ENCODE measurements around the gene UBR3. TPM values are rescaled to one million over a fixed set of nuclear protein-coding genes. Genes with fewer than 3 reads are reported as not detected.
"Not testable (repeated sequence)": the region's sequence is repeated elsewhere in the genome, so short reads cannot be mapped to it uniquely, and the experiment has no call there.

The UBR3 gene
- polyA plus RNA-seq, 1 donor from 2014 or later: 75.2 TPM

- Histone ChIP-seq H3K9me2 (ENCODE audit: insufficient read depth, low read length) (no peaks in the 10 kb centered on the region), H3K27ac (ENCODE audit: low read length) (no peak overlapping the region), H3K36me3 (ENCODE audit: insufficient read depth, low read length) (no peaks in the 10 kb centered on the region), H3K4me2 (ENCODE audit: low read length) (no peak overlapping the region), H3K9ac (ENCODE audit: low read length) (no peak overlapping the region), H3K9me3 (ENCODE audit: low read length) (no peaks in the 10 kb centered on the region), H4K20me1 (ENCODE audit: insufficient read depth) (no peaks in the 10 kb centered on the region), H3F3A (ENCODE audit: insufficient read depth, low read length, poor library complexity, severe bottlenecking) (no peaks in the 10 kb centered on the region), H3K4me3 (ENCODE audit: low read length) (no peak overlapping the region), H3K27me3 (ENCODE audit: insufficient read depth, low read depth, low read length) (no peaks in the 10 kb centered on the region), H3K79me2 (replicated peaks; ENCODE audit: insufficient read depth, low read length) (peaks cover 11% of the 10 kb centered on the region), H2AFZ (ENCODE audit: low read depth, low read length) (no peak overlapping the region)
- TF ChIP-seq REST (IDR thresholded peaks at IDR 0.05; ENCODE audit: borderline replicate concordance) (no peak), MXI1 (conservative IDR thresholded peaks at IDR 0.05; ENCODE audit: poor library complexity, severe bottlenecking) (no peak), EZH2 (IDR thresholded peaks at IDR 0.05; ENCODE audit: borderline replicate concordance, insufficient read depth, low read length, poor library complexity, severe bottlenecking) (no peak), SMC3 (conservative IDR thresholded peaks at IDR 0.05; ENCODE audit: poor library complexity) (no peak), RAD21 (conservative IDR thresholded peaks at IDR 0.05) (no peak), TAF1 (IDR thresholded peaks at IDR 0.05; ENCODE audit: low read depth) (no peak), EP300 (conservative IDR thresholded peaks at IDR 0.05; ENCODE audit: poor library complexity, severe bottlenecking) (no peak)
- TF ChIP-seq, protein P1, sequence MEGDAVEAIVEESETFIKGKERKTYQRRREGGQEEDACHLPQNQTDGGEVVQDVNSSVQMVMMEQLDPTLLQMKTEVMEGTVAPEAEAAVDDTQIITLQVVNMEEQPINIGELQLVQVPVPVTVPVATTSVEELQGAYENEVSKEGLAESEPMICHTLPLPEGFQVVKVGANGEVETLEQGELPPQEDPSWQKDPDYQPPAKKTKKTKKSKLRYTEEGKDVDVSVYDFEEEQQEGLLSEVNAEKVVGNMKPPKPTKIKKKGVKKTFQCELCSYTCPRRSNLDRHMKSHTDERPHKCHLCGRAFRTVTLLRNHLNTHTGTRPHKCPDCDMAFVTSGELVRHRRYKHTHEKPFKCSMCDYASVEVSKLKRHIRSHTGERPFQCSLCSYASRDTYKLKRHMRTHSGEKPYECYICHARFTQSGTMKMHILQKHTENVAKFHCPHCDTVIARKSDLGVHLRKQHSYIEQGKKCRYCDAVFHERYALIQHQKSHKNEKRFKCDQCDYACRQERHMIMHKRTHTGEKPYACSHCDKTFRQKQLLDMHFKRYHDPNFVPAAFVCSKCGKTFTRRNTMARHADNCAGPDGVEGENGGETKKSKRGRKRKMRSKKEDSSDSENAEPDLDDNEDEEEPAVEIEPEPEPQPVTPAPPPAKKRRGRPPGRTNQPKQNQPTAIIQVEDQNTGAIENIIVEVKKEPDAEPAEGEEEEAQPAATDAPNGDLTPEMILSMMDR (IDR thresholded peaks at IDR 0.05; ENCODE audit: poor library complexity, severe bottlenecking): no peak
These were observed 9.0 kb upstream of the UBR3 start for GRCh38 chr2:169818241-169818640.

DNA sequence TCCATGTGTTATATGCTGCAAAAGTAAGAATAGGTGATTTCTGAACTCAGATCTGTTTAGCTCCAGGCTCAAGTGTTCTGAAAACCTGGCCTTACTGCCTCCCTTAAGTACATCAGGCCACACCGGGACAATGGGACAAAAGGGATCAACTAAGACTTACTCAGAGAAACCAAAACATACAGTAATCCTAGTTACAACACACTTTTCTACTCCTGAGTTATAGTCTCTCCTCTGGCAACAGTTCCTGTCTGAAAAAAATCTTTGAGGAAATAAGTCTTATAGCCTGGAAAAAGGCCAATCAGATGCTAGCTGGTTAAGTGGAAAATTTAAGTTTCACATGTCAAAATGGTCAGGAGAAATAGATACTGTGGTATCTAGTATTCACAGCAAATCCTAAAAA lies 8.1 kb upstream of the UBR3 start:
- no peaks in the 10 kb centered on the region for H3K27me3 ChIP-seq (ENCODE audit: insufficient read depth, low read depth, low read length)
- H3K9me3 ChIP-seq (ENCODE audit: low read length): no peaks in the 10 kb centered on the region
- TF ChIP-seq EP300 (conservative IDR thresholded peaks at IDR 0.05; ENCODE audit: poor library complexity, severe bottlenecking) (no peak), SMC3 (conservative IDR thresholded peaks at IDR 0.05; ENCODE audit: poor library complexity) (no peak), POLR2AphosphoS5 (IDR thresholded peaks at IDR 0.05) (no peak), REST (IDR thresholded peaks at IDR 0.05; ENCODE audit: borderline replicate concordance) (no peak), MXI1 (conservative IDR thresholded peaks at IDR 0.05; ENCODE audit: poor library complexity, severe bottlenecking) (no peak), RAD21 (conservative IDR thresholded peaks at IDR 0.05) (no peak), TAF1 (IDR thresholded peaks at IDR 0.05; ENCODE audit: low read depth) (no peak), EZH2 (IDR thresholded peaks at IDR 0.05; ENCODE audit: borderline replicate concordance, insufficient read depth, low read length, poor library complexity, severe bottlenecking) (no peak)
- TF ChIP-seq, protein P1 (IDR thresholded peaks at IDR 0.05; ENCODE audit: poor library complexity, severe bottlenecking): no peak
- H3K9me2 ChIP-seq (ENCODE audit: insufficient read depth, low read length): no peaks in the 10 kb centered on the region
- H3F3A ChIP-seq (ENCODE audit: insufficient read depth, low read length, poor library complexity, severe bottlenecking): no peaks in the 10 kb centered on the region
- H3K4me2 ChIP-seq (ENCODE audit: low read length): no peak overlapping the region
- H3K27ac ChIP-seq (ENCODE audit: low read length): no peak overlapping the region
- peaks cover 20% of the 10 kb centered on the region for H3K79me2 ChIP-seq (replicated peaks; ENCODE audit: insufficient read depth, low read length)
- no peak overlapping the region for H2AFZ ChIP-seq (ENCODE audit: low read depth, low read length)
- no peak overlapping the region for H3K4me3 ChIP-seq (ENCODE audit: low read length)
- H4K20me1 ChIP-seq (ENCODE audit: insufficient read depth): no peaks in the 10 kb centered on the region
- no peaks in the 10 kb centered on the region for H3K36me3 ChIP-seq (ENCODE audit: insufficient read depth, low read length)
- H3K9ac ChIP-seq (ENCODE audit: low read length): no peak overlapping the region

- H3K4me3 ChIP-seq (ENCODE audit: low read length); H4K20me1 ChIP-seq (ENCODE audit: insufficient read depth); H3K27ac ChIP-seq (ENCODE audit: low read length); H3F3A ChIP-seq (ENCODE audit: insufficient read depth, low read length, poor library complexity, severe bottlenecking); H3K9me2 ChIP-seq (ENCODE audit: insufficient read depth, low read length); H3K9ac ChIP-seq (ENCODE audit: low read length); H2AFZ ChIP-seq (ENCODE audit: low read depth, low read length); H3K9me3 ChIP-seq (ENCODE audit: low read length); H3K36me3 ChIP-seq (ENCODE audit: insufficient read depth, low read length); H3K4me2 ChIP-seq (ENCODE audit: low read length); H3K27me3 ChIP-seq (ENCODE audit: insufficient read depth, low read depth, low read length): not testable (repeated sequence)
- peaks cover 22% of the 10 kb centered on the region for H3K79me2 ChIP-seq (replicated peaks; ENCODE audit: insufficient read depth, low read length)
These were observed 7.2 kb upstream of the UBR3 start for GRCh38 chr2:169820101-169820500.
